T-cell (primary cell): Measurements from ENCODE around the gene NFIC. TPM values are rescaled to one million over a fixed set of nuclear protein-coding genes. Genes with fewer than 3 reads are reported as not detected.
"Not testable (repeated sequence)": the region's sequence is repeated elsewhere in the genome, so short reads cannot be mapped to it uniquely, and the experiment has no call there.

Source experiments
- ATAC-seq, 4 experiments: fragments of 200-7000 bp in 3 of 4; fragments of 150-1000 bp in 1 of 4; cut with Tn5 transposase; replicated peaks in 1 of 4; 1 replicate in 3 of 4; 2 replicates in 1 of 4; pipeline ENCODE4 v1.10.0; 2021; ENCODE audit warnings: moderate library complexity in 3 of 4, mild to moderate bottlenecking in 2 of 4, moderate number of reproducible peaks in 1 of 4
- CTCF ChIA-PET, 2 donors: fragments of 300-600 bp; sonication (Branson Sonifier 250); formaldehyde crosslinking; loops; one replicate each; lab custom pipeline; 2022; ENCODE audit warnings: antibody characterized with exemption in 2 of 2; lab: Charles Lee
- POLR2A ChIA-PET, 2 donors: fragments of 300-600 bp; sonication (Branson Sonifier 250); formaldehyde crosslinking; loops; one replicate each; lab custom pipeline; 2022; ENCODE audit warnings: antibody characterized with exemption in 2 of 2; lab: Charles Lee
- DNase-seq, 35 experiments: peaks; one replicate each; pipeline versions ENCODE4 v3.0.0 to v3.0.0-alpha.2; 2013 to 2023
- H3K27ac ChIP-seq: one replicate; pipeline ENCODE4 v1.5.1; 2013; ENCODE audit warnings: low read length
- H3K27me3 ChIP-seq, 2 experiments: replicated peaks in 1 of 2; 1 replicate in 1 of 2; 2 replicates in 1 of 2; pipeline versions ENCODE4 v1.6.1 to v1.7.0; 2013; ENCODE audit warnings: low read length in 1 of 2, mixed read lengths in 1 of 2; ENCODE audit not compliant: control insufficient read depth in 2 of 2, insufficient read depth in 2 of 2; ENCODE audit errors: extremely low read depth in 1 of 2
- H3K36me3 ChIP-seq, 2 donors: 1 replicate in 1 of 2; 2 replicates in 1 of 2; pipeline versions ENCODE4 v1.6.1 to v1.7.0; 2013; ENCODE audit warnings: low read length in 1 of 2; ENCODE audit not compliant: control insufficient read depth in 2 of 2, insufficient read depth in 1 of 2; ENCODE audit errors: extremely low read depth in 1 of 2
- H3K4me1 ChIP-seq, 2 experiments: 1 replicate in 1 of 2; 2 replicates in 1 of 2; pipeline versions ENCODE4 v1.6.1 to v1.7.0; 2013; ENCODE audit warnings: low read length in 2 of 2, mixed read lengths in 1 of 2; ENCODE audit not compliant: insufficient read depth in 2 of 2, control insufficient read depth in 1 of 2; ENCODE audit errors: extremely low read depth in 1 of 2
- H3K4me3 ChIP-seq, 2 donors: 1 replicate in 1 of 2; 2 replicates in 1 of 2; pipeline versions ENCODE4 v1.5.1 to v1.7.0; 2013; ENCODE audit warnings: mild to moderate bottlenecking in 2 of 2, low read length in 1 of 2, moderate library complexity in 1 of 2; ENCODE audit not compliant: control insufficient read depth in 1 of 2; ENCODE audit errors: extremely low read depth in 1 of 2
- H3K9me3 ChIP-seq: 2 replicates; pipeline ENCODE4 v1.7.0; 2013
- H3K27ac Mint-ChIP-seq, 2 donors: one replicate each; pipeline ENCODE4 v1.8.0; 2020 to 2021; ENCODE audit warnings: mild to moderate bottlenecking in 2 of 2, mixed read lengths in 2 of 2
- H3K27me3 Mint-ChIP-seq, 2 donors: one replicate each; pipeline ENCODE4 v1.8.0; 2021 to 2022; ENCODE audit warnings: mixed read lengths in 2 of 2
- H3K36me3 Mint-ChIP-seq: one replicate; pipeline ENCODE4 v1.8.0; 2021; ENCODE audit warnings: mixed read lengths
- H3K4me1 Mint-ChIP-seq, 3 donors: one replicate each; pipeline ENCODE4 v1.8.0; 2020 to 2022; ENCODE audit warnings: mixed read lengths in 3 of 3, mild to moderate bottlenecking in 1 of 3
- H3K4me3 Mint-ChIP-seq, 3 donors: one replicate each; pipeline ENCODE4 v1.8.0; 2020 to 2022; ENCODE audit warnings: mild to moderate bottlenecking in 3 of 3, mixed read lengths in 3 of 3, moderate library complexity in 3 of 3
- H3K9me3 Mint-ChIP-seq, 3 donors: one replicate each; pipeline ENCODE4 v1.8.0; 2020 to 2022; ENCODE audit warnings: mixed read lengths in 3 of 3
- WGBS: methylation state at CpG from one replicate; pipeline ENCODE4 v1.1.5; 2013; ENCODE audit warnings: missing lambda C conversion rate; ENCODE audit not compliant: insufficient coverage; 5-methylcytosine and 5-hydroxymethylcytosine counted together
- total RNA-seq, 35 experiments: library from RNA in 6 of 35; stranded (reverse) in 6 of 35; fragments of 120-200 nt in 1 of 35; gene quantifications; one replicate each; pipeline versions ENCODE4 v1.2.1 to v1.2.4 and lab custom pipeline; 2013 to 2026

NFIC gene
- total RNA-seq, 5 donors from 2014 or later (not counting 1 experiment from before 2014, with no cell fraction given), result 27.1 to 41.7 (median 37.2) TPM

- H3K27ac Mint-ChIP-seq, result peak within 1 kb of the TSS; percentile 95 to 97
- no peaks in the 10 kb centered on the region for H3K27me3 ChIP-seq
- H3K9me3 ChIP-seq, result no peaks in the 10 kb centered on the region
- ATAC-seq (peak; percentile 92 to 94 (median 94)), DNase-seq (peak; percentile 98 to 100 (median 99))
- H3K36me3 Mint-ChIP-seq, result peaks cover 8% of the 10 kb centered on the region
- WGBS, result 2% methylated on average over 79 of the region's 79 CpGs
- H3K27me3 Mint-ChIP-seq, result no peaks in the 10 kb centered on the region
- peak within 1 kb of the TSS; percentile 88 to 94 (median 90) for H3K4me3 Mint-ChIP-seq
- H3K36me3 ChIP-seq, result peaks cover 10 to 16% of the 10 kb centered on the region in 2 donors
- peak within 1 kb of the TSS; percentile 91 for H3K27ac ChIP-seq
- peaks cover 47 to 55% (median 55%) of the 10 kb centered on the region in 3 donors for H3K4me1 Mint-ChIP-seq
- POLR2A ChIA-PET, result interaction anchor here in 1 of 2 donors (0.7 kb wide), 1 partner anchor 10 kb away, joined by 6 read pairs; no protein-coding TSS in a partner anchor
- no peaks in the 10 kb centered on the region for H3K9me3 Mint-ChIP-seq
- CTCF ChIA-PET, result no interaction called here
- peak within 1 kb of the TSS; percentile 78 to 87 for H3K4me3 ChIP-seq
- peaks cover 9 to 58% of the 10 kb centered on the region in 2 experiments for H3K4me1 ChIP-seq
Observed at GRCh38 chr19:3505598-3506383, 139.4 kb downstream of the NFIC start, which contains the start of gene FZR1. FZR1 (plus strand) TSS chr19:3506311; CDS start chr19:3522990, 16,679 bp downstream.

- Histone ChIP-seq H3K4me1 (peaks cover 9 to 59% of the 10 kb centered on the region in 2 experiments), H3K9me3 (no peaks in the 10 kb centered on the region), H3K27ac (peak overlapping the region; percentile 39), H3K27me3 (no peaks in the 10 kb centered on the region), H3K36me3 (peaks cover 12 to 20% of the 10 kb centered on the region in 2 donors), H3K4me3 (peak overlapping the region; percentile 78 to 87)
- ChIA-PET CTCF (interaction anchor here in 1 of 2 donors (0.7 kb wide), 1 partner anchor 633 kb away, joined by 4 read pairs; no protein-coding TSS in a partner anchor), POLR2A (interaction anchor here in 1 of 2 donors (0.7 kb wide), 2 partner anchors 9 to 896 kb away, joined by 6 to 7 read pairs; partner anchors contain the start of gene CHAF1A)
- Mint-ChIP-seq H3K27ac (peak overlapping the region; percentile 76 to 77), H3K9me3 (no peaks in the 10 kb centered on the region), H3K4me3 (peak overlapping the region; percentile 88 to 90 (median 88)), H3K27me3 (no peaks in the 10 kb centered on the region), H3K4me1 (peaks cover 43 to 54% (median 50%) of the 10 kb centered on the region in 3 donors), H3K36me3 (peaks cover 8% of the 10 kb centered on the region)
- under 1% methylated on average over 63 of the region's 69 CpGs for WGBS
- ATAC-seq (peak in 2 of 4 experiments; percentile 2 to 4), DNase-seq (peak in 25 of 35 experiments; percentile 10 to 55 (median 22))
Observed at GRCh38 chr19:3506384-3507340, 140.3 kb downstream of the NFIC start.

- H3K27ac ChIP-seq, result no peak overlapping the region
- CTCF ChIA-PET, result interaction anchor here in 1 of 2 donors (0.7 kb wide), 1 partner anchor 632 kb away, joined by 4 read pairs; no protein-coding TSS in a partner anchor
- peaks cover 9 to 67% of the 10 kb centered on the region in 2 experiments for H3K4me1 ChIP-seq
Observed at GRCh38 chr19:3507371-3508120, 141.2 kb downstream of the NFIC start.

GRCh38 chr19:3508121-3508661 is 141.8 kb downstream of the NFIC start:
- Mint-ChIP-seq H3K4me1 (peaks cover 51 to 64% (median 56%) of the 10 kb centered on the region in 3 donors), H3K4me3 (peak overlapping the region; percentile 52 to 90 (median 88))
- H3K27ac Mint-ChIP-seq, CTCF ChIA-PET, H3K4me3 ChIP-seq, H3K9me3 ChIP-seq, POLR2A ChIA-PET, H3K27me3 ChIP-seq, DNase-seq, ATAC-seq, H3K27me3 Mint-ChIP-seq, H3K9me3 Mint-ChIP-seq, H3K27ac ChIP-seq, H3K36me3 Mint-ChIP-seq: not testable (repeated sequence)
- H3K36me3 ChIP-seq, result peaks cover 12 to 28% of the 10 kb centered on the region in 2 donors
- H3K4me1 ChIP-seq, result peaks cover 9 to 73% of the 10 kb centered on the region in 2 experiments
- WGBS, result 97% methylated on average over 12 of the region's 18 CpGs

More at GRCh38 chr19:3507371-3508120, 141.2 kb downstream of the NFIC start:
- H3K4me3 Mint-ChIP-seq, result peak overlapping the region; percentile 85 to 90 (median 88)
- Histone ChIP-seq H3K4me3 (peak overlapping the region; percentile 70 to 78), H3K27me3 (no peaks in the 10 kb centered on the region), H3K36me3 (peaks cover 12 to 28% of the 10 kb centered on the region in 2 donors), H3K9me3 (no peaks in the 10 kb centered on the region)
- H3K36me3 Mint-ChIP-seq, result peaks cover 8% of the 10 kb centered on the region
- H3K4me1 Mint-ChIP-seq, result peaks cover 49 to 63% (median 56%) of the 10 kb centered on the region in 3 donors
- H3K9me3 Mint-ChIP-seq, result no peaks in the 10 kb centered on the region
- H3K27ac Mint-ChIP-seq, result peak overlapping the region; percentile 76 to 77
- DNase-seq, result peak in 16 of 35 experiments; percentile 17 to 62 (median 30)
- no peaks in the 10 kb centered on the region for H3K27me3 Mint-ChIP-seq
- 75% methylated on average over 18 of the region's 31 CpGs for WGBS
- POLR2A ChIA-PET, result interaction anchor here in 1 of 2 donors (0.7 kb wide), 1 partner anchor 895 kb away, joined by 7 read pairs; the partner anchor contains the start of gene CHAF1A
- no peak for ATAC-seq

- Mint-ChIP-seq H3K27me3 (no peaks in the 10 kb centered on the region), H3K9me3 (no peaks in the 10 kb centered on the region), H3K4me3 (peak overlapping the region; percentile 48 to 90 (median 56)), H3K36me3 (peaks cover 8% of the 10 kb centered on the region), H3K4me1 (peaks cover 54 to 69% (median 56%) of the 10 kb centered on the region in 3 donors), H3K27ac (peak overlapping the region in 1 of 2 donors; percentile 76)
- Histone ChIP-seq H3K36me3 (peaks cover 12 to 28% of the 10 kb centered on the region in 2 donors), H3K27ac (no peak overlapping the region), H3K27me3 (no peaks in the 10 kb centered on the region), H3K4me3 (no peak overlapping the region), H3K4me1 (peaks cover 9 to 77% of the 10 kb centered on the region in 2 experiments), H3K9me3 (no peaks in the 10 kb centered on the region)
- no peak for ATAC-seq
- ChIA-PET CTCF (no interaction called here), POLR2A (no interaction called here)
- 90% methylated on average over 22 of the region's 23 CpGs for WGBS
- DNase-seq, result no peak
Observed at GRCh38 chr19:3508771-3509535, 142.6 kb downstream of the NFIC start.
